ENCODE measurements around the gene LUM. TPM values are rescaled to one million over a fixed set of nuclear protein-coding genes. Genes with fewer than 3 reads are reported as not detected.

Gene LUM
- total and polyA plus RNA-seq, 2 of the 4 experiments (the other 2 are of a cell fraction) = 50.0 to 70.5 TPM

DNA sequence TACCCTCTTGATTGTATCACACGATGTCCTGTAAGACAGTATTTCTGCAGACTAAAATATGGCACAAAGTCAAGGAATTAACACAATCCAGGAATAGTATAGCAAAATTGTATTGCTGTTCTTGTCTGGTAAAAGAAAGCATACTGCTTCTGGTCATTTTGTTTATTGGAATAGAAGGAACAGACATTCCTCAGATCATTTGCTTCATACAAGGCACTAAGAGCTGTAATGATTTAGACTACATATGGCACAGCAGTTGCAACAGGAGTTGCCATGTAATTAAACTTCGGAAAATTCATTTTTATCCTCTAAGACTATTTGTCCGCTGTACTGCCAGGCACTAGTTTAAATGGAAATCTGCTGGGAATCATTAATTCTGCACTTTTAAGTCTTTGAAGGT lies 45.9 kb downstream of the LUM start:
- Histone ChIP-seq H3K56ac (ENCODE audit: extremely low read depth, insufficient read depth, low read length) (no peak overlapping the region), H3K36me3 (ENCODE audit: control insufficient read depth, insufficient read depth, low read length) (no peaks in the 10 kb centered on the region), H3K9ac (ENCODE audit: low read depth, low read length) (no peak overlapping the region), H3K4me1 (ENCODE audit: control insufficient read depth, insufficient read depth, low read length) (no peaks in the 10 kb centered on the region), H3K4me3 (ENCODE audit: insufficient read depth, low read depth, low read length) (no peak overlapping the region), H4K5ac (ENCODE audit: low read depth, low read length) (no peak overlapping the region), H2BK15ac (ENCODE audit: low read depth, low read length) (no peak overlapping the region), H3K27me3 (ENCODE audit: control insufficient read depth, insufficient read depth, low read length) (no peaks in the 10 kb centered on the region), H3K14ac (replicated peaks; ENCODE audit: low read depth, low read length) (no peak overlapping the region), H3K4ac (ENCODE audit: low read depth, low read length) (no peak overlapping the region), H4K20me1 (ENCODE audit: insufficient read depth, low read length) (no peaks in the 10 kb centered on the region), H3K9me3 (ENCODE audit: control insufficient read depth, insufficient read depth, low read length) (no peaks in the 10 kb centered on the region), H4K8ac (ENCODE audit: low read depth in 2 of 2, low read length in 2 of 2) (no peak overlapping the region), H3K79me1 (ENCODE audit: low read depth in 1 of 2, low read length in 2 of 2) (no peaks in the 10 kb centered on the region), H3K27ac (ENCODE audit: insufficient read depth, low read length) (no peak overlapping the region), H3K9me1 (ENCODE audit: insufficient read depth, low read length) (no peaks in the 10 kb centered on the region), H2BK120ac (ENCODE audit: low read depth, low read length) (no peak overlapping the region), H3K23ac (ENCODE audit: low read depth, low read length) (no peak overlapping the region), H2AK5ac (ENCODE audit: low read depth, low read length) (no peak overlapping the region), H3K18ac (ENCODE audit: low read depth, low read length) (no peak overlapping the region), H2BK20ac (ENCODE audit: low read depth, low read length) (no peak overlapping the region), H2BK5ac (ENCODE audit: low read depth, low read length, poor library complexity, severe bottlenecking) (no peak overlapping the region), H3K4me2 (ENCODE audit: low read depth, low read length) (no peak overlapping the region), H4K91ac (ENCODE audit: insufficient read depth, low read depth, low read length) (no peak overlapping the region), H2AK9ac (replicated peaks; ENCODE audit: low read depth, low read length, poor library complexity) (no peak overlapping the region), H2AFZ (replicated peaks; ENCODE audit: low read length, poor library complexity) (no peak overlapping the region)
- intact Hi-C loops (cut with micrococcal nuclease) (no loop called here), in situ Hi-C loops (cut with MboI; ENCODE audit: low sequenced_read_pairs) (no loop called here), dilution Hi-C loops (cut with HindIII; ENCODE audit: low sequenced_read_pairs, unreplicated experiment) (no loop called here)
- DNase-seq (peak; percentile 11), ATAC-seq (ENCODE audit: low read depth) (peak; percentile 54; the same call in 1 of the 2 replicates)
- no TSS peak for BruUV-seq (replicated peaks)
- ChIA-PET CTCF (no interaction called here), POLR2A (ENCODE audit: unreplicated experiment) (no interaction called here)
- TF ChIP-seq, protein P1, sequence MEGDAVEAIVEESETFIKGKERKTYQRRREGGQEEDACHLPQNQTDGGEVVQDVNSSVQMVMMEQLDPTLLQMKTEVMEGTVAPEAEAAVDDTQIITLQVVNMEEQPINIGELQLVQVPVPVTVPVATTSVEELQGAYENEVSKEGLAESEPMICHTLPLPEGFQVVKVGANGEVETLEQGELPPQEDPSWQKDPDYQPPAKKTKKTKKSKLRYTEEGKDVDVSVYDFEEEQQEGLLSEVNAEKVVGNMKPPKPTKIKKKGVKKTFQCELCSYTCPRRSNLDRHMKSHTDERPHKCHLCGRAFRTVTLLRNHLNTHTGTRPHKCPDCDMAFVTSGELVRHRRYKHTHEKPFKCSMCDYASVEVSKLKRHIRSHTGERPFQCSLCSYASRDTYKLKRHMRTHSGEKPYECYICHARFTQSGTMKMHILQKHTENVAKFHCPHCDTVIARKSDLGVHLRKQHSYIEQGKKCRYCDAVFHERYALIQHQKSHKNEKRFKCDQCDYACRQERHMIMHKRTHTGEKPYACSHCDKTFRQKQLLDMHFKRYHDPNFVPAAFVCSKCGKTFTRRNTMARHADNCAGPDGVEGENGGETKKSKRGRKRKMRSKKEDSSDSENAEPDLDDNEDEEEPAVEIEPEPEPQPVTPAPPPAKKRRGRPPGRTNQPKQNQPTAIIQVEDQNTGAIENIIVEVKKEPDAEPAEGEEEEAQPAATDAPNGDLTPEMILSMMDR (conservative IDR thresholded peaks at IDR 0.05; ENCODE audit: low read depth, low read length) = no peak
- TF ChIP-seq FOS (IDR thresholded peaks at IDR 0.05; ENCODE audit: low read depth, low read length) (no peak), POLR2A (IDR thresholded peaks at IDR 0.05; ENCODE audit: low read depth, low read length) (no peak), RCOR1 (IDR thresholded peaks at IDR 0.05; ENCODE audit: insufficient replicate concordance, low read length) (no peak), RAD21 (IDR thresholded peaks at IDR 0.05; ENCODE audit: low read length) (no peak), CHD1 (IDR thresholded peaks at IDR 0.05; ENCODE audit: low read depth, low read length) (no peak), MAZ (IDR thresholded peaks at IDR 0.05; ENCODE audit: borderline replicate concordance, low read depth, low read length) (no peak), SMC3 (IDR thresholded peaks at IDR 0.05; ENCODE audit: low read depth, low read length) (no peak), NFE2L2 (IDR thresholded peaks at IDR 0.05; ENCODE audit: low read depth, low read length) (no peak), CEBPB (IDR thresholded peaks at IDR 0.05; ENCODE audit: low read depth, low read length) (no peak), BHLHE40 (IDR thresholded peaks at IDR 0.05; ENCODE audit: low read depth, low read length) (no peak), MAFK (IDR thresholded peaks at IDR 0.05; ENCODE audit: low read depth, low read length) (no peak), MXI1 (IDR thresholded peaks at IDR 0.05; ENCODE audit: borderline replicate concordance, low read depth, low read length) (no peak), RFX5 (IDR thresholded peaks at IDR 0.05; ENCODE audit: low read depth, low read length) (no peak)
- TF ChIP-seq, protein P2, sequence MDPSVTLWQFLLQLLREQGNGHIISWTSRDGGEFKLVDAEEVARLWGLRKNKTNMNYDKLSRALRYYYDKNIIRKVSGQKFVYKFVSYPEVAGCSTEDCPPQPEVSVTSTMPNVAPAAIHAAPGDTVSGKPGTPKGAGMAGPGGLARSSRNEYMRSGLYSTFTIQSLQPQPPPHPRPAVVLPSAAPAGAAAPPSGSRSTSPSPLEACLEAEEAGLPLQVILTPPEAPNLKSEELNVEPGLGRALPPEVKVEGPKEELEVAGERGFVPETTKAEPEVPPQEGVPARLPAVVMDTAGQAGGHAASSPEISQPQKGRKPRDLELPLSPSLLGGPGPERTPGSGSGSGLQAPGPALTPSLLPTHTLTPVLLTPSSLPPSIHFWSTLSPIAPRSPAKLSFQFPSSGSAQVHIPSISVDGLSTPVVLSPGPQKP (IDR thresholded peaks at IDR 0.05; ENCODE audit: borderline replicate concordance, low read depth, low read length) = no peak
- TF ChIP-seq, protein P3, sequence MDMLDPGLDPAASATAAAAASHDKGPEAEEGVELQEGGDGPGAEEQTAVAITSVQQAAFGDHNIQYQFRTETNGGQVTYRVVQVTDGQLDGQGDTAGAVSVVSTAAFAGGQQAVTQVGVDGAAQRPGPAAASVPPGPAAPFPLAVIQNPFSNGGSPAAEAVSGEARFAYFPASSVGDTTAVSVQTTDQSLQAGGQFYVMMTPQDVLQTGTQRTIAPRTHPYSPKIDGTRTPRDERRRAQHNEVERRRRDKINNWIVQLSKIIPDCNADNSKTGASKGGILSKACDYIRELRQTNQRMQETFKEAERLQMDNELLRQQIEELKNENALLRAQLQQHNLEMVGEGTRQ (IDR thresholded peaks at IDR 0.05; ENCODE audit: low read depth, low read length) = no peak
- no CpG with 5 or more reads among the region's 3 CpGs for WGBS, 2 experiments (ENCODE audit: extremely low coverage in 2 of 2, insufficient read length in 1 of 2)
